ENCODE results near the gene IGFLR1. TPM values are rescaled to one million over a fixed set of nuclear protein-coding genes. Genes with fewer than 3 reads are reported as not detected.

The IGFLR1 gene
- total RNA-seq, 1 experiment from 2014 or later = 4.9 TPM

DNA sequence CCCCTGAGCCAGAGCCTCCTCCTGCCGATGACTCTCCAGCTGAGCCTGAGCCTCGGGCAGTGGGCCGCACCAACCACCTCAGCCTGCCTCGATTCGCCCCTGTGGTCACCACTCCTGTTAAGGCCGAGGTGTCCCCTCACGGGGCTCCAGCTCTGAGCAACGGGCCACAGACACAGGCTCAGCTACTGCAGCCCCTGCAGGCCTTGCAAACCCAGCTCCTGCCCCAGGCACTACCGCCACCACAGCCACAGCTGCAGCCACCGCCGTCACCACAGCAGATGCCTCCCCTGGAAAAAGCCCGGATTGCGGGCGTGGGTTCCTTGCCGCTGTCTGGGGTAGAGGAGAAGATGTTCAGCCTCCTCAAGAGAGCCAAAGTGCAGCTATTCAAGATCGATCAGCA is 20.9 kb downstream of the IGFLR1 start:
- no peak for TF ChIP-seq EZH2 (IDR thresholded peaks at IDR 0.05; ENCODE audit: borderline replicate concordance, low read depth, low read length, poor library complexity, severe bottlenecking)
- TF ChIP-seq, protein P1, sequence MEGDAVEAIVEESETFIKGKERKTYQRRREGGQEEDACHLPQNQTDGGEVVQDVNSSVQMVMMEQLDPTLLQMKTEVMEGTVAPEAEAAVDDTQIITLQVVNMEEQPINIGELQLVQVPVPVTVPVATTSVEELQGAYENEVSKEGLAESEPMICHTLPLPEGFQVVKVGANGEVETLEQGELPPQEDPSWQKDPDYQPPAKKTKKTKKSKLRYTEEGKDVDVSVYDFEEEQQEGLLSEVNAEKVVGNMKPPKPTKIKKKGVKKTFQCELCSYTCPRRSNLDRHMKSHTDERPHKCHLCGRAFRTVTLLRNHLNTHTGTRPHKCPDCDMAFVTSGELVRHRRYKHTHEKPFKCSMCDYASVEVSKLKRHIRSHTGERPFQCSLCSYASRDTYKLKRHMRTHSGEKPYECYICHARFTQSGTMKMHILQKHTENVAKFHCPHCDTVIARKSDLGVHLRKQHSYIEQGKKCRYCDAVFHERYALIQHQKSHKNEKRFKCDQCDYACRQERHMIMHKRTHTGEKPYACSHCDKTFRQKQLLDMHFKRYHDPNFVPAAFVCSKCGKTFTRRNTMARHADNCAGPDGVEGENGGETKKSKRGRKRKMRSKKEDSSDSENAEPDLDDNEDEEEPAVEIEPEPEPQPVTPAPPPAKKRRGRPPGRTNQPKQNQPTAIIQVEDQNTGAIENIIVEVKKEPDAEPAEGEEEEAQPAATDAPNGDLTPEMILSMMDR (conservative IDR thresholded peaks at IDR 0.05; ENCODE audit: low read depth, low read length) = no peak
- Histone ChIP-seq H3K36me3 (ENCODE audit: insufficient read depth, low read length, poor library complexity, severe bottlenecking) (peaks cover 59% of the 10 kb centered on the region), H3K4me1 (ENCODE audit: insufficient read depth, low read length, poor library complexity, severe bottlenecking) (peaks cover 6% of the 10 kb centered on the region), H3K4me3 (ENCODE audit: low read depth, low read length, poor library complexity, severe bottlenecking) (no peak overlapping the region), H3K9me3 (ENCODE audit: low read depth, low read length, poor library complexity, severe bottlenecking) (no peaks in the 10 kb centered on the region), H3K27me3 (replicated peaks; ENCODE audit: insufficient read depth, low read depth, low read length, poor library complexity) (no peaks in the 10 kb centered on the region), H3K27ac (ENCODE audit: low read depth, low read length, poor library complexity, severe bottlenecking) (no peak overlapping the region)
- ChIA-PET CTCF (no interaction called here), POLR2A (ENCODE audit: low non-redundant PET) (no interaction called here)
- no peak for DNase-seq (ENCODE audit: low spot score)
- BruUV-seq (replicated peaks) = no TSS peak
- intact Hi-C loops (cut with micrococcal nuclease; ENCODE audit: unreplicated experiment) = no loop called here

GRCh38 chr19:35720648-35721047 is 21.6 kb downstream of the IGFLR1 start:
- TF ChIP-seq, protein P1 (conservative IDR thresholded peaks at IDR 0.05; ENCODE audit: low read depth, low read length) = no peak
- no peak for TF ChIP-seq EZH2 (IDR thresholded peaks at IDR 0.05; ENCODE audit: borderline replicate concordance, low read depth, low read length, poor library complexity, severe bottlenecking)
- peaks cover 52% of the 10 kb centered on the region for H3K36me3 ChIP-seq (ENCODE audit: insufficient read depth, low read length, poor library complexity, severe bottlenecking)
- H3K27me3 ChIP-seq (replicated peaks; ENCODE audit: insufficient read depth, low read depth, low read length, poor library complexity) = no peaks in the 10 kb centered on the region
- ChIA-PET POLR2A (ENCODE audit: low non-redundant PET) (no interaction called here), CTCF (no interaction called here)
- no TSS peak for BruUV-seq (replicated peaks)
- H3K27ac ChIP-seq (ENCODE audit: low read depth, low read length, poor library complexity, severe bottlenecking) = no peak overlapping the region
- peaks cover 8% of the 10 kb centered on the region for H3K4me1 ChIP-seq (ENCODE audit: insufficient read depth, low read length, poor library complexity, severe bottlenecking)
- intact Hi-C loops (cut with micrococcal nuclease; ENCODE audit: unreplicated experiment) = no loop called here
- DNase-seq (ENCODE audit: low spot score) = no peak
- H3K4me3 ChIP-seq (ENCODE audit: low read depth, low read length, poor library complexity, severe bottlenecking) = no peak overlapping the region
- no peaks in the 10 kb centered on the region for H3K9me3 ChIP-seq (ENCODE audit: low read depth, low read length, poor library complexity, severe bottlenecking)

- intact Hi-C loops (cut with micrococcal nuclease; ENCODE audit: unreplicated experiment) = no loop called here
- Histone ChIP-seq H3K4me3 (ENCODE audit: low read depth, low read length, poor library complexity, severe bottlenecking) (no peak overlapping the region), H3K4me1 (ENCODE audit: insufficient read depth, low read length, poor library complexity, severe bottlenecking) (peaks cover 8% of the 10 kb centered on the region), H3K36me3 (ENCODE audit: insufficient read depth, low read length, poor library complexity, severe bottlenecking) (peaks cover 47% of the 10 kb centered on the region), H3K9me3 (ENCODE audit: low read depth, low read length, poor library complexity, severe bottlenecking) (no peaks in the 10 kb centered on the region), H3K27ac (ENCODE audit: low read depth, low read length, poor library complexity, severe bottlenecking) (no peak overlapping the region), H3K27me3 (replicated peaks; ENCODE audit: insufficient read depth, low read depth, low read length, poor library complexity) (no peaks in the 10 kb centered on the region)
- DNase-seq (ENCODE audit: low spot score) = no peak
- ChIA-PET POLR2A (ENCODE audit: low non-redundant PET) (no interaction called here), CTCF (no interaction called here)
- no TSS peak for BruUV-seq (replicated peaks)
- TF ChIP-seq, protein P1 (conservative IDR thresholded peaks at IDR 0.05; ENCODE audit: low read depth, low read length) = no peak
- TF ChIP-seq EZH2 (IDR thresholded peaks at IDR 0.05; ENCODE audit: borderline replicate concordance, low read depth, low read length, poor library complexity, severe bottlenecking) = no peak
These were observed 22.1 kb downstream of the IGFLR1 start for GRCh38 chr19:35720163-35720524.
